Loucy (cell line): Measurements from ENCODE around the gene AMZ1.

Experiments
- EZH2phosphoT487 ChIP-seq: fragments of 200-600 bp; IDR thresholded peaks from 2 replicates; pipeline ENCODE4 v1.6.1; 2018; ENCODE audit warnings: antibody characterized with exemption, mild to moderate bottlenecking, moderate library complexity, borderline replicate concordance
- TF ChIP-seq, protein P1 (sequence below): fragments of 200-600 bp; sonication (generic); conservative IDR thresholded peaks from 2 replicates; pipeline ENCODE4 v1.5.1; 2014; ENCODE audit warnings: mild to moderate bottlenecking, antibody characterized with exemption, low read length

DNA sequence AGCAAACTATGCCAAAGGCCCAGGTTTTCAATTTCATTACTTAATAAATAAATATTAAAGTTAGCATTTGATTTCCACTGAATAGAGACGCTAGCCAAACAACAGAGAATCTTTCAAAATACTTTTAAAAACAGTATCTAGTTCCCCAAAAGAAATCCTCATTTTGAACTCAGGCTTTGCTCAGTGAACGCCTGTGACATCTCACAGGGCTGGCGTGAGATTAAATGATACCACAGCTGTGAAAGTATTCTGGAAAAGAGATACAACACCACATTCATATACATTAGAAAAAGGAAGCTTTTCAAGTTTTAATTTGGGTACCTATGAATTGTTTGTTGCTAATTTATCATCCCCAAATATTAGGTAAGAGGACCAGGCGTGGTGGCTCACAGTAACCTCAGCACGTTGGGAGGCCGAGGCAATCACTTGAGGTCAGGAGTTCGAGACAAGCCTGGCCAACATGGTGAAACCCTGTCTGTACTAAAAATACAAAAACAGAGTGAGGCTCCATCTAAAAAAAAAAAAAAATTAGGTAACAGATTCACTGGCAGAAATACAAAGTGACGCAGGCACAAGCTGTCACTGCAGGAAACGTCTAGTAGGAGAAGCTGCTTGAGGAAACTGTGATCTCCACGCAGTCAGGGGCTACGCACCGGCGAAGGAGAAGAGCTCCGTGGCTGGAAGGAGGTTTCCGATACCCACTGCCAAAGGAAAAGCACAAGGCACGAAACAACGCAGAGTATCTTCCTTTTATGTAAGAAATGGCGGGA lies 50.0 kb downstream of the AMZ1 start:
- TF ChIP-seq, protein P1, sequence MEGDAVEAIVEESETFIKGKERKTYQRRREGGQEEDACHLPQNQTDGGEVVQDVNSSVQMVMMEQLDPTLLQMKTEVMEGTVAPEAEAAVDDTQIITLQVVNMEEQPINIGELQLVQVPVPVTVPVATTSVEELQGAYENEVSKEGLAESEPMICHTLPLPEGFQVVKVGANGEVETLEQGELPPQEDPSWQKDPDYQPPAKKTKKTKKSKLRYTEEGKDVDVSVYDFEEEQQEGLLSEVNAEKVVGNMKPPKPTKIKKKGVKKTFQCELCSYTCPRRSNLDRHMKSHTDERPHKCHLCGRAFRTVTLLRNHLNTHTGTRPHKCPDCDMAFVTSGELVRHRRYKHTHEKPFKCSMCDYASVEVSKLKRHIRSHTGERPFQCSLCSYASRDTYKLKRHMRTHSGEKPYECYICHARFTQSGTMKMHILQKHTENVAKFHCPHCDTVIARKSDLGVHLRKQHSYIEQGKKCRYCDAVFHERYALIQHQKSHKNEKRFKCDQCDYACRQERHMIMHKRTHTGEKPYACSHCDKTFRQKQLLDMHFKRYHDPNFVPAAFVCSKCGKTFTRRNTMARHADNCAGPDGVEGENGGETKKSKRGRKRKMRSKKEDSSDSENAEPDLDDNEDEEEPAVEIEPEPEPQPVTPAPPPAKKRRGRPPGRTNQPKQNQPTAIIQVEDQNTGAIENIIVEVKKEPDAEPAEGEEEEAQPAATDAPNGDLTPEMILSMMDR, result no peak
- no peak for TF ChIP-seq EZH2phosphoT487
